ENCODE data around the gene TDG. TPM values are rescaled to one million over a fixed set of nuclear protein-coding genes. Genes with fewer than 3 reads are reported as not detected.
A peak's percentile ranks its signal among the peaks of the same experiment; 100 is the strongest.
"Not testable (repeated sequence)": the region's sequence is repeated elsewhere in the genome, so short reads cannot be mapped to it uniquely, and the experiment has no call there.

Gene TDG
- total RNA-seq, 1 experiment from 2014 or later = 33.0 TPM

DNA sequence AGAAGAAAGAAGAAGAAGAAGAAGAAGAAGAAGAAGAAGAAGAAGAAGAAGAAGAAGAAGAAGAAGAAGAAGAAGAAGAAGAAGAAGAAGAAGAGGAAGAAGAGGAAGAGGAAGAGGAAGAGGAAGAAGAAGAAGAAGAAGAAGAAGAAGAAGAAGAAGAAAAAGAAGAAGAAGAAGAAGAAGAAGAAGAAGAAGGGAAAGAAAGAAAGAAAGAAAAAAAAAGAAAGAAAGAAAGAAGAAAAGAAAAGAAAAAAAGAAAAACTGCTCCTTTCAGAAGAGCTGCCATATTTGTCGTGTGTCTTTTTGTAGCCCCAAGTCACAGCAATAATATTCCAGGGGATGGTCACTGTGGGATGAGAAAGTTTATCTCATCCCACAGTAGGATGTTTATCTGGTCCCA, 56.2 kb downstream of the TDG start:
- H3K27ac Mint-ChIP-seq; POLR2A ChIA-PET; H3K27me3 Mint-ChIP-seq (ENCODE audit: low read depth); CTCF ChIA-PET; DNase-seq (ENCODE audit: low spot score); H3K4me1 Mint-ChIP-seq; ATAC-seq; H3K4me3 Mint-ChIP-seq: not testable (repeated sequence)
- Mint-ChIP-seq H3K9me3 (peaks cover 16% of the 10 kb centered on the region), H3K36me3 (peaks cover 11% of the 10 kb centered on the region; the same call in 1 of the 2 replicates)
- TF ChIP-seq, protein P1, sequence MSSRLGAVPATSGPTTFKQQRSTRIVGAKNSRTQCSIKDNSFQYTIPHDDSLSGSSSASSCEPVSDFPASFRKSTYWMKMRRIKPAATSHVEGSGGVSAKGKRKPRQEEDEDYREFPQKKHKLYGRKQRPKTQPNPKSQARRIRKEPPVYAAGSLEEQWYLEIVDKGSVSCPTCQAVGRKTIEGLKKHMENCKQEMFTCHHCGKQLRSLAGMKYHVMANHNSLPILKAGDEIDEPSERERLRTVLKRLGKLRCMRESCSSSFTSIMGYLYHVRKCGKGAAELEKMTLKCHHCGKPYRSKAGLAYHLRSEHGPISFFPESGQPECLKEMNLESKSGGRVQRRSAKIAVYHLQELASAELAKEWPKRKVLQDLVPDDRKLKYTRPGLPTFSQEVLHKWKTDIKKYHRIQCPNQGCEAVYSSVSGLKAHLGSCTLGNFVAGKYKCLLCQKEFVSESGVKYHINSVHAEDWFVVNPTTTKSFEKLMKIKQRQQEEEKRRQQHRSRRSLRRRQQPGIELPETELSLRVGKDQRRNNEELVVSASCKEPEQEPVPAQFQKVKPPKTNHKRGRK (CRISPR knock-in tag; IDR thresholded peaks at IDR 0.05; ENCODE audit: borderline replicate concordance) = 0 out of 2 replicates have a peak, but pooled peaks have one; percentile 25

DNA sequence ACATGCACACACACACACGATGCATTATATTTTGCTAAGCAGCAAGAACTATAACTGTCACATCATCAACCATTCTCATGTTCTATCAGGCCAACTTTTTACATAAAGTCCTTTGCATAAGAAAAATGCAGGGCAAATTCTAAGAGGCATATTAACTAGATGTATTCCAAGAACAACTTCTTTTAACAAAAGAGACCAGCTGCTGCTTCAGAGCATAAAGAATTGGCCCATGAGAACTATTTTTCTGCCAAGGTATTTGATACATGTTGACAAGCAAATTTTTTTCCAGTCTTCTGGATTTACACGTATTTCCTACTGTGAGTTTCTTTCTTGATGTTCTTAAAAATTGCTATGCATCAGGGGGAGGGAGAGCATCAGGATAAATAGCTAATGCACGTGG, 57.1 kb downstream of the TDG start:
- H3K4me1 Mint-ChIP-seq = no peaks in the 10 kb centered on the region
- ATAC-seq = no peak
- CTCF ChIA-PET = no interaction called here

DNA sequence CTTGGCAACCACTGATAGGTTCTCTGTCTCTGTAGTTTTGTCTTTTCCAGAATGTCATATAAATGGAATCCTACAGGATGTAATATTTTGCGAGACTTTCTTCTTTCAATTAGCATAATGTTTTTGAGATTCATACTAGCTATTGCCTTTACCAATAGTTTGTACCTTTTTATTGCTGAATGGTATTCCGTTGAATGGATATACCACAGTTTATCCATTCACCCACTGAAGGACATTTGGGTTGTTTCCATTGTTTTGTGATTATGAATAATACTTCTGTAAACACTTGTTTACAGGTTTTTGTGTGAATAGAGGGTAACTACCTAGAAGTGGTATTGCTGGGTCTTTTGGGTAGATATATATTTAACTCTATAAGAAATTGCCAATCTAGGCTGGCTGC, 58.0 kb downstream of the TDG start:
- POLR2A ChIA-PET = no interaction called here
- CTCF ChIA-PET = no interaction called here
- Mint-ChIP-seq H3K4me1 (no peaks in the 10 kb centered on the region), H3K27me3 (ENCODE audit: low read depth) (peaks cover 7% of the 10 kb centered on the region; the same call in 1 of the 2 replicates), H3K36me3 (peaks cover 11% of the 10 kb centered on the region; the same call in 1 of the 2 replicates), H3K27ac (no peak overlapping the region), H3K4me3 (no peak overlapping the region), H3K9me3 (peaks cover 16% of the 10 kb centered on the region)
- ATAC-seq (no peak), DNase-seq (ENCODE audit: low spot score) (no peak)
- TF ChIP-seq ZNF219 (CRISPR knock-in tag; IDR thresholded peaks at IDR 0.05; ENCODE audit: borderline replicate concordance) (no peak), ZNF263 (CRISPR knock-in tag; IDR thresholded peaks at IDR 0.05; ENCODE audit: low read depth) (no peak)
- TF ChIP-seq, protein P2, sequence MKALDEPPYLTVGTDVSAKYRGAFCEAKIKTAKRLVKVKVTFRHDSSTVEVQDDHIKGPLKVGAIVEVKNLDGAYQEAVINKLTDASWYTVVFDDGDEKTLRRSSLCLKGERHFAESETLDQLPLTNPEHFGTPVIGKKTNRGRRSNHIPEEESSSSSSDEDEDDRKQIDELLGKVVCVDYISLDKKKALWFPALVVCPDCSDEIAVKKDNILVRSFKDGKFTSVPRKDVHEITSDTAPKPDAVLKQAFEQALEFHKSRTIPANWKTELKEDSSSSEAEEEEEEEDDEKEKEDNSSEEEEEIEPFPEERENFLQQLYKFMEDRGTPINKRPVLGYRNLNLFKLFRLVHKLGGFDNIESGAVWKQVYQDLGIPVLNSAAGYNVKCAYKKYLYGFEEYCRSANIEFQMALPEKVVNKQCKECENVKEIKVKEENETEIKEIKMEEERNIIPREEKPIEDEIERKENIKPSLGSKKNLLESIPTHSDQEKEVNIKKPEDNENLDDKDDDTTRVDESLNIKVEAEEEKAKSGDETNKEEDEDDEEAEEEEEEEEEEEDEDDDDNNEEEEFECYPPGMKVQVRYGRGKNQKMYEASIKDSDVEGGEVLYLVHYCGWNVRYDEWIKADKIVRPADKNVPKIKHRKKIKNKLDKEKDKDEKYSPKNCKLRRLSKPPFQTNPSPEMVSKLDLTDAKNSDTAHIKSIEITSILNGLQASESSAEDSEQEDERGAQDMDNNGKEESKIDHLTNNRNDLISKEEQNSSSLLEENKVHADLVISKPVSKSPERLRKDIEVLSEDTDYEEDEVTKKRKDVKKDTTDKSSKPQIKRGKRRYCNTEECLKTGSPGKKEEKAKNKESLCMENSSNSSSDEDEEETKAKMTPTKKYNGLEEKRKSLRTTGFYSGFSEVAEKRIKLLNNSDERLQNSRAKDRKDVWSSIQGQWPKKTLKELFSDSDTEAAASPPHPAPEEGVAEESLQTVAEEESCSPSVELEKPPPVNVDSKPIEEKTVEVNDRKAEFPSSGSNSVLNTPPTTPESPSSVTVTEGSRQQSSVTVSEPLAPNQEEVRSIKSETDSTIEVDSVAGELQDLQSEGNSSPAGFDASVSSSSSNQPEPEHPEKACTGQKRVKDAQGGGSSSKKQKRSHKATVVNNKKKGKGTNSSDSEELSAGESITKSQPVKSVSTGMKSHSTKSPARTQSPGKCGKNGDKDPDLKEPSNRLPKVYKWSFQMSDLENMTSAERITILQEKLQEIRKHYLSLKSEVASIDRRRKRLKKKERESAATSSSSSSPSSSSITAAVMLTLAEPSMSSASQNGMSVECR (CRISPR knock-in tag; IDR thresholded peaks at IDR 0.05; ENCODE audit: borderline replicate concordance) = no peak
- TF ChIP-seq, protein P3, sequence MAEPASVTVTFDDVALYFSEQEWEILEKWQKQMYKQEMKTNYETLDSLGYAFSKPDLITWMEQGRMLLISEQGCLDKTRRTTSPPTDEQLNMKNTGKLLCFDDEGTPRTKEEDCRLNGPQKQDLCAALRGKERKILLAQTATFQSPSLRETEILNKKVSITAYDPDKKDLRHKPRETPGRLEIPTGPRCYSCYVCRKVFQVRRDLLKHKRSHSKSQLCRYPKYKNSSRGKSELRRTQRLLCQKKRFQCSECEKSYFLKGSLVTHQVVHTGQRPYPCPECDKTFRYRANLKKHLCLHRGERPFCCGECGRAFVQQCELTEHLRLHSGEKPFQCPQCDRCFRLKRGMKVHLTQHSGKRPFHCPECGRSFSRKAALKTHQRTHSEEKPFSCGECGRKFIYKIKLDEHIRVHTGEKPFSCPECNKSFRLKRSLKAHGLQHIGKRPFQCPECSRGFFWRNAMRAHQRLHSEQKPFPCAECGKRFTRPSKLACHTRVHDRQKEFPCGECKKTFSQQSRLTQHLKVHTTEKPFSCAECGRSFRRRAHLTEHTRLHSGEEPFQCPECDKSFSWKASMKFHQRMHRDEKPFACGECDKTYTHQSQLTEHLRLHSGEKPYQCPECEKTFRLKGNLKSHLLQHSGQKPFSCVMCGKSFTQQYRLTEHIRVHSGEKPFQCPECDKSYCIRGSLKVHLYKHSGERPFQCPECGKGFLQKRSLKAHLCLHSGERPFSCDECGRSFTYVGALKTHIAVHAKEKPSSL (CRISPR knock-in tag; conservative IDR thresholded peaks at IDR 0.05) = no peak
- TF ChIP-seq, protein P4, sequence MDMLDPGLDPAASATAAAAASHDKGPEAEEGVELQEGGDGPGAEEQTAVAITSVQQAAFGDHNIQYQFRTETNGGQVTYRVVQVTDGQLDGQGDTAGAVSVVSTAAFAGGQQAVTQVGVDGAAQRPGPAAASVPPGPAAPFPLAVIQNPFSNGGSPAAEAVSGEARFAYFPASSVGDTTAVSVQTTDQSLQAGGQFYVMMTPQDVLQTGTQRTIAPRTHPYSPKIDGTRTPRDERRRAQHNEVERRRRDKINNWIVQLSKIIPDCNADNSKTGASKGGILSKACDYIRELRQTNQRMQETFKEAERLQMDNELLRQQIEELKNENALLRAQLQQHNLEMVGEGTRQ (CRISPR knock-in tag; IDR thresholded peaks at IDR 0.05) = no peak

More for the DNA sequence above, 57.1 kb downstream of the TDG start:
- TF ChIP-seq JAZF1 (CRISPR knock-in tag; IDR thresholded peaks at IDR 0.05) (no peak), MXD4 (CRISPR knock-in tag; IDR thresholded peaks at IDR 0.05; ENCODE audit: borderline replicate concordance) (no peak), NR2C2 (CRISPR knock-in tag; IDR thresholded peaks at IDR 0.05) (no peak), SMAD3 (CRISPR knock-in tag; IDR thresholded peaks at IDR 0.05; ENCODE audit: borderline replicate concordance) (no peak), PRRX2 (CRISPR knock-in tag; IDR thresholded peaks at IDR 0.05) (no peak), ZBTB21 (CRISPR knock-in tag; IDR thresholded peaks at IDR 0.05; ENCODE audit: borderline replicate concordance) (no peak), FOXJ3 (CRISPR knock-in tag; IDR thresholded peaks at IDR 0.05; ENCODE audit: borderline replicate concordance) (no peak), HMGA2 (CRISPR knock-in tag; IDR thresholded peaks at IDR 0.05) (no peak), KAT7 (CRISPR knock-in tag; IDR thresholded peaks at IDR 0.05; ENCODE audit: borderline replicate concordance) (no peak), FOXP1 (CRISPR knock-in tag; IDR thresholded peaks at IDR 0.05; ENCODE audit: borderline replicate concordance) (no peak), ZNF138 (CRISPR knock-in tag; conservative IDR thresholded peaks at IDR 0.05) (no peak), TCF7 (CRISPR knock-in tag; IDR thresholded peaks at IDR 0.05; ENCODE audit: low read depth) (no peak), MYBL2 (CRISPR knock-in tag; IDR thresholded peaks at IDR 0.05) (no peak)
- TF ChIP-seq, protein P5, sequence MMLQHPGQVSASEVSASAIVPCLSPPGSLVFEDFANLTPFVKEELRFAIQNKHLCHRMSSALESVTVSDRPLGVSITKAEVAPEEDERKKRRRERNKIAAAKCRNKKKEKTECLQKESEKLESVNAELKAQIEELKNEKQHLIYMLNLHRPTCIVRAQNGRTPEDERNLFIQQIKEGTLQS (CRISPR knock-in tag; conservative IDR thresholded peaks at IDR 0.05) = no peak
- TF ChIP-seq, protein P6, sequence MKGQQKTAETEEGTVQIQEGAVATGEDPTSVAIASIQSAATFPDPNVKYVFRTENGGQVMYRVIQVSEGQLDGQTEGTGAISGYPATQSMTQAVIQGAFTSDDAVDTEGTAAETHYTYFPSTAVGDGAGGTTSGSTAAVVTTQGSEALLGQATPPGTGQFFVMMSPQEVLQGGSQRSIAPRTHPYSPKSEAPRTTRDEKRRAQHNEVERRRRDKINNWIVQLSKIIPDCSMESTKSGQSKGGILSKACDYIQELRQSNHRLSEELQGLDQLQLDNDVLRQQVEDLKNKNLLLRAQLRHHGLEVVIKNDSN (CRISPR knock-in tag; IDR thresholded peaks at IDR 0.05) = no peak
- TF ChIP-seq, protein P7, sequence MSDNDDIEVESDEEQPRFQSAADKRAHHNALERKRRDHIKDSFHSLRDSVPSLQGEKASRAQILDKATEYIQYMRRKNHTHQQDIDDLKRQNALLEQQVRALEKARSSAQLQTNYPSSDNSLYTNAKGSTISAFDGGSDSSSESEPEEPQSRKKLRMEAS (CRISPR knock-in tag; IDR thresholded peaks at IDR 0.05) = no peak
- TF ChIP-seq, protein P8, sequence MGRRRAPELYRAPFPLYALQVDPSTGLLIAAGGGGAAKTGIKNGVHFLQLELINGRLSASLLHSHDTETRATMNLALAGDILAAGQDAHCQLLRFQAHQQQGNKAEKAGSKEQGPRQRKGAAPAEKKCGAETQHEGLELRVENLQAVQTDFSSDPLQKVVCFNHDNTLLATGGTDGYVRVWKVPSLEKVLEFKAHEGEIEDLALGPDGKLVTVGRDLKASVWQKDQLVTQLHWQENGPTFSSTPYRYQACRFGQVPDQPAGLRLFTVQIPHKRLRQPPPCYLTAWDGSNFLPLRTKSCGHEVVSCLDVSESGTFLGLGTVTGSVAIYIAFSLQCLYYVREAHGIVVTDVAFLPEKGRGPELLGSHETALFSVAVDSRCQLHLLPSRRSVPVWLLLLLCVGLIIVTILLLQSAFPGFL (CRISPR knock-in tag; IDR thresholded peaks at IDR 0.05; ENCODE audit: borderline replicate concordance) = no peak
- TF ChIP-seq, protein P9, sequence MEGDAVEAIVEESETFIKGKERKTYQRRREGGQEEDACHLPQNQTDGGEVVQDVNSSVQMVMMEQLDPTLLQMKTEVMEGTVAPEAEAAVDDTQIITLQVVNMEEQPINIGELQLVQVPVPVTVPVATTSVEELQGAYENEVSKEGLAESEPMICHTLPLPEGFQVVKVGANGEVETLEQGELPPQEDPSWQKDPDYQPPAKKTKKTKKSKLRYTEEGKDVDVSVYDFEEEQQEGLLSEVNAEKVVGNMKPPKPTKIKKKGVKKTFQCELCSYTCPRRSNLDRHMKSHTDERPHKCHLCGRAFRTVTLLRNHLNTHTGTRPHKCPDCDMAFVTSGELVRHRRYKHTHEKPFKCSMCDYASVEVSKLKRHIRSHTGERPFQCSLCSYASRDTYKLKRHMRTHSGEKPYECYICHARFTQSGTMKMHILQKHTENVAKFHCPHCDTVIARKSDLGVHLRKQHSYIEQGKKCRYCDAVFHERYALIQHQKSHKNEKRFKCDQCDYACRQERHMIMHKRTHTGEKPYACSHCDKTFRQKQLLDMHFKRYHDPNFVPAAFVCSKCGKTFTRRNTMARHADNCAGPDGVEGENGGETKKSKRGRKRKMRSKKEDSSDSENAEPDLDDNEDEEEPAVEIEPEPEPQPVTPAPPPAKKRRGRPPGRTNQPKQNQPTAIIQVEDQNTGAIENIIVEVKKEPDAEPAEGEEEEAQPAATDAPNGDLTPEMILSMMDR (IDR thresholded peaks at IDR 0.05) = no peak
- POLR2A ChIA-PET = no interaction called here
- Mint-ChIP-seq H3K27me3 (ENCODE audit: low read depth) (peaks cover 7% of the 10 kb centered on the region; the same call in 1 of the 2 replicates), H3K36me3 (peaks cover 11% of the 10 kb centered on the region; the same call in 1 of the 2 replicates), H3K27ac (no peak overlapping the region), H3K9me3 (peaks cover 16% of the 10 kb centered on the region), H3K4me3 (no peak overlapping the region)
- no peak for DNase-seq (ENCODE audit: low spot score)
